Inflammatory macrophage treated with lipopolysaccharide for 4 hours (primary cell): ENCODE measurements around the gene PRR5.
"Not testable (repeated sequence)": the region's sequence is repeated elsewhere in the genome, so short reads cannot be mapped to it uniquely, and the experiment has no call there.

Experiments used
- DNase-seq: peaks from one replicate; pipeline ENCODE4 v3.0.0-alpha.2; 2020

The PRR5 gene, protein sequence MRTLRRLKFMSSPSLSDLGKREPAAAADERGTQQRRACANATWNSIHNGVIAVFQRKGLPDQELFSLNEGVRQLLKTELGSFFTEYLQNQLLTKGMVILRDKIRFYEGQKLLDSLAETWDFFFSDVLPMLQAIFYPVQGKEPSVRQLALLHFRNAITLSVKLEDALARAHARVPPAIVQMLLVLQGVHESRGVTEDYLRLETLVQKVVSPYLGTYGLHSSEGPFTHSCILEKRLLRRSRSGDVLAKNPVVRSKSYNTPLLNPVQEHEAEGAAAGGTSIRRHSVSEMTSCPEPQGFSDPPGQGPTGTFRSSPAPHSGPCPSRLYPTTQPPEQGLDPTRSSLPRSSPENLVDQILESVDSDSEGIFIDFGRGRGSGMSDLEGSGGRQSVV

DNA sequence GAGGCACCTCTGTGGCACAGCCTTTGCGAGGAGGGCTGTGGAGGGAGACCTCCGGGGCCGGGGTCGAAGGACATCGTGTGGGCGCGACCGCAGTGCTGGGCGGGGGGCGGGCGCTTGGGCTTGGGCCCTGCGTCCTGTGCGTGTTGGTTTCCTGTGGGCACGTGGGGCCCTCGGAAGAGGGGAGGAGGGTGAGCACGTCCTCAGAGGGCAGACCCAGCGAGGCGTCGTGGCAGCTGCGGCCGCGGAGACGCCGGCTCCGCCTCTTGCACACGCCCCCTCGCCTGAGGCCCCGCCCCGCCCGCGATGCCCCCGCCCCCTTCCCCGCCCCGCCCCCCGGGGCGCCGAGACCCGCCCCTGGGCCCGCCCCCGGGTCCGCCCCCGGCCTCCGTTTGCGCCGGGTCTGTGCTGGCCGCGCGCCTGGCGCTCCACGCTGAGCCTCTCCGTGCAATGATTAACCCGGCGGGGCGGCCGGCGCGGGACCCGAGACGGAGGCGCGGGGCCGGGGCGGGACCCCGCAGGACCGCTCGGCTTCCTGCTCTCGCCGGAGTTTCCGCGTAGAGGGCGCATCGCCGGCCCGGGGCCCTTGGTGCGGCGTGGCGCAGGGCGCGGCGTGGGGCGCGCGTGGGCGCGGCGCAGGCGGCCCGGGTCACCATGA lies at the start of gene PRR5:
Gene PRR5 (plus strand): TSS at position 381 of the 655 bp plus-strand sequence. CDS start 271 bp downstream, at position 652.
- DNase-seq, result peak; percentile 72

DNA sequence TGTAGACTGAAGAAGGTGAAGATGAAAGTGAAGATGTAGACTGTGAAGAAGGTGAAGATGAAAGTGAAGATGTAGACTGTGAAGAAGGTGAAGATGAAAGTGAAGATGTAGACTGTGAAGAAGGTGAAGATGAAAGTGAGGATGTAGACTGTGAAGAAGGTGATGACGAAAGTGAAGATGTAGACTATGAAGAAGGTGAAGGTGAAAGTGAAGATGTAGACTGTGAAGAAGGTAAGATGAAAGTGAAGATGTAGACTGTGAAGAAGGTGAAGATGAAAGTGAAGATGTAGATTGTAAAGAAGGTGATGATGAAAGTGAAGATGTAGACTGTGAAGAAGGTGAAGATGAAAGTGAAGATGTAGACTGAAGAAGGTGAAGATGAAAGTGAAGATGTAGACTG lies 49.1 kb upstream of the PRR5 start:
- DNase-seq, result not testable (repeated sequence)

DNA sequence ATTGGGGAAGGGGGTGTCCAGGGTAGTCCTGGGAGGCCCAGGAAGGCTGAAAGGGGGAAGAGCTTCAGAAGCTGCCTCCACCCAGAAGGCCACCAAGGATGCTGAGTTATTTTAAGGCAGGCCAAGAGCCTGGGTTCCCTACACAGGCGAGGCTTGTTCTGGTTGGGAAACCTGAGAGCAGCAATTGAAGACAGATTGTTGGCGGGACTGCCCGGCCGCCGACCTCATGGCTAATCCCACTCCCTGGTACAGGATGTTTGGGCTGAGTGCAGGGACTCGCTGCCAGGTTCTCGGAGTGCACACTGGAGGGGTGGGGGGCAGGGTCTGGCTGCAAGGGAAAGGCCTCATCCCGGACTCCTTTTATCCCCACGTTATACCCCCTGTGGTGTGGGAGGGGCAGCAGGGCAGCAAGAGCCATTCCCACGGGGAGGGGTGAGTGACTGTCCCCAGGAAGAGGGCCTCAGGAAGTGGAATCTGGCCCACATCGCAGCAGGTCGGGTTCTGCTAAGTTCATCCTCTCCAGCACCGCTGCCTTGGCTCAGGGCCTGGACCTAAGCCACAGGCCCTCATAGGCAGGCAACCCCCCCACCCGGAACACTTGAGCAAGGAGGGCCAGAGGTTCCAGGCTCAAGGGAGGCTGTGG lies 43.6 kb upstream of the PRR5 start:
- DNase-seq, result no peak

DNA sequence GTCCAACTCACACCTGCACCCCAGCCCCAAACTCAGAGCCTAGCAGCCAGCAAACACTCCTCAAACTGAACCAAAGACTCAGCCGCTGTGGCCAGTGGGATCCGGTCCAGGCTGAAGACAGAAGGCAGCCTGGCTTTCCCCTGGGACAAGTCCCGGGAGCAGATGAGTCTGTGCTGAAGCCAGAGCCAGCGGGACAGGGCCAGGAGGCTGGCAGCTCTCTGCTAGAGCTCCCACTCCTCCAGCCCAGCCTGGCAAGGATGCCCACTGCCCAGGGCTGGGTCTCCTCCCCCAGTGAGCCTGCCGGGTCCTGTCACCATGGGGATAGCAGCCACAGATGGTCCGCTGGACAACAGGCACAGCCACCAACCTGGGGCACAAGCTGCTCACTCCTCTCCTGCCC lies 42.9 kb upstream of the PRR5 start:
- no peak for DNase-seq

DNA sequence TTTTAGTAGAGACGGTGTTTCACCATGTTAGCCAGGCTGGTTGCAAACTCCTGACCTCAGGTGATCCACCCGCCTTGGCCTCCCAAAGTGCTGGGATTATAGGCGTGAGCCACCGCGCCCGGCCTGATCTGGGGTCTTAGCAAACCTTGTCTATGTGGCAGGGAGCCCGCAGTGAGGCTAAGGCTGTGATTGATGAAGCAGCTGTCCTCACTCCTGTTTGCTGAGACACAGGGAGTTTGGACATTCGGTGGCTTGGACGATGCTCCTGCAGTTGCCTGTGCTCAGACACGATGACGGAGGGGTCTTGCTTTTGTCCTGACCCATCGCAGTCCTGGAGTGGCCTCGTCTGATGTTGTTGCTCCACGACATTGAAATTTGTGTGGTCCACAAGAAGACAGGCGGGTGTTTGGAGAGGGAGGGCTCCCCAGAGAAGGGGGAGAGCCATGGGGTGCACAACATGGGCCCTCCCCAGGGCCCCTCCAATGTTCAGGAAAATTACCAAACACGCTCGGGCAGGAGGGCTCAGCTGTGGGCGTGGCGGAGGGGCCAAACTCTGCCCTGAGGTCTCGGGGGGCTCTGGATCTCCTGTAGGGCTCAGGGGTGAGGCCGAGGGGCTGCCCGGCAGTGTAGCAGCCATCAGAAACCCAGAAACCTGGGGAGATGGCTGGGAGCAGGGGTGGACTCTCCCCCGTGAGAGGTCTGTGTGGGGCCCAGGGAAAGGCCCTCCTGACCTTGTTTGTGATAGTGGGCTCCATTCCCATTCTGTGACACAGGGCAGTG lies 41.8 kb upstream of the PRR5 start:
- no peak for DNase-seq

DNA sequence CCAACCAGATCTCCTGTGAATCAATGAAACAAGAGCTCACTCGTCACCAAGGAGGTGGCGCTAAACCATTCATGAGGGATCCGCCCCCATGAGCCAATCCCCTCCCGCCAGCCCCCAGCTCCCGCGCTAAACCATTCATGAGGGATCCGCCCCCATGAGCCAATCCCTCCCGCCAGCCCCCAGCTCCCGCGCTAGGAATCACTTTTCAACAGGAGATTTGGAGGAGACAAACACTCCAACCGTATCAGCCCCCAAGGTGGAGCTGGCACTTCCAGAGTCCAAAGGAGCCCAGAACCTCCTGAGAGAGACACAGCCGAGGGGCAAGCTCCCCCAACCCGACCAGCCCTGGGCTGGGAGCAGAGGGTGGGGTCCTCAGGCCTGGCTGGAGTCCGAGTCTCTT lies 40.9 kb upstream of the PRR5 start:
- DNase-seq, result no peak

DNA sequence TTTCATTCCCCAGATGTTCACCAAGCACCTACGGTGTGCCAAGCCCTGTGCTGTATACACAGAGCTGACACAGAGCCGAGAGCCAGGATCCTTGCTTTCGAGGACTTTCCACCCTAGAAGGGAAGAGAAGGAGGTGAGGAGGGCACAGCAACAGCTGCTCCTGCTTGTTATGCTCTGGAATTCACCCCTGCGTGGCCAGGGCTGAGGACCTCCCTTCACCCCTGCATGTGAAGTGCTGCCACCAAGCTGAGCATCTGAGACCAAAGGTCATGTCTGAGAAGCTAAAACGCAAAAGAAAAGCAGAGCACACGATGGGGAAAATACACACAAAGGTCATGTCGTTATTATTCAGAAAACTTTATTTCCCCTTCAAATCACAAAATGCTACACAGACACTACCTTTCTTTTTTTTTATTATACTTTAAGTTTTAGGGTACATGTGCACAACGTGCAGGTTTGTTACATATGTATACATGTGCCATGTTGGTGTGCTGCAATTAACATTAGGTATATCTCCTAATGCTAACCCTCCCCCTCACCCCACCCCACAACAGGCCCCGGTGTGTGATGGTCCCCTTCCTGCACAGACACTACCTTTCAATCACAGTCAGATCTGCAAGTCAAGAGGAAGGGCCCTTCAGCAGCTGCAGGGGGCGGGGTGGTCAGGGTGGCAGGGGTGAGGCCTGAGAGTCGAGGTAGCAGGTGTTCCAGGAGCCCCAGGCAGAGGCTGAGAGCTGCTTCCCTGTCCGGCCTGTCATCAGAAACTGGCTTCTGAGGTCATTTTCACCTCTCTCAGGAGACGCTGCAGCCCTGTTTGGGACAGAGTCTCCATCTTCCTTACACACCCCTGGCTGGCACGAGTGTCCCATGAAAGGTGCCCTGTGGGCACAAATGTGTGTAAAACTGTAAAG lies 40.1 kb upstream of the PRR5 start:
- no peak for DNase-seq

DNA sequence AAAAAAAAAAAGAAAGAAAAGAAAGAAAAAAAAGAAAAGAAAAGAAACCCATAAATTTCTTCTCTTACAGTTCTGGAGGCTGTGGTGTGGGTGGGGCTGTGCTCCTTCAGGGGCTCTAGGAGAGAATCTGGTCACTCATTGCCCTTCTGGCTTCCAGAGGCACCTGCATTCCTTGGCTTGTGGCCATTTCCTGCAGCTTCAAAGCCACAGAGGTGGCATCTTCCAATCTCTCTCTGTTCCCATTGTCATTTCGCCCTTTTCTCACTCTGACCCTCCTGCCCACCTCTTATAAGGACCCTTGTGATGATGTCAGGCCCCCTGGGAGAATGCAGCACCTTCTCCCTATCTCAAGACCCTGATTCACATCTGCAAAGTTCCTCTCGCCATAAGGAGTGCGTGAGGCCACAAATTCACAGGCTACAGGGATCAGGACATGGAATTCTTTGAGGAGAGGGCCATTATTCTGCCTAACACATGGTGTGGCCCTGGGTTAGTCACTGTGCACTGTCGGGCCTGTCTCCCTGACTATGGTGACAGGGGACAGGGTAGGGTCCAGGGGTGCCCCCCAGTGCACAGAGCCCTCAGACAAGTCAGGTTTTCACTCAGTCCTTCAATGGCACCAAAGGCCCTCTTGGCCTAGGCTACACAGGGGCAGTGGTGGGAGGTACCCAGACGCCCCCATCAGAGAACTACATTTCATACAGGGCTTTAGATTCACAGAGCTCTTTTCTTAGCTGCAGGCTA lies 38.6 kb upstream of the PRR5 start:
- no peak for DNase-seq

DNA sequence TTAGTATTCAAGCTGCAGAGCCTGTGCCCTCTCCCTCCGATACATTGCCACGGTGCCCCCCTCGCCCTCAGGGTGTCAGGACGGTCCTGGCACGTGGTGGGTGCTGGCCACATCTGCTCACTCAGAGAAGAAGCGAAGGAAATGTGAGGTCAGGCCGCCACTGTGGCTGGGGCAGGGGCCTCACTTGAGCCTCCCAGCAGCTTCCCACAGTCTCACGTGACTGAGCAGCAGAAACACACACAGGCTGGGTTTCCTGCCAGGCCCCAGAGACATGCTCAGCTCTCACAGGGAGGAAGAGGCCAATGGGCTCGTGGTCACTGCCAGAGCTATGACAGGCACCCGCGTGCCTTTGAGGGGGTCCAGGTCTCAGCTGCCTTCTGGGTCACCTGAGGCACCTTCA lies 37.9 kb upstream of the PRR5 start:
- peak; percentile 60 for DNase-seq

DNA sequence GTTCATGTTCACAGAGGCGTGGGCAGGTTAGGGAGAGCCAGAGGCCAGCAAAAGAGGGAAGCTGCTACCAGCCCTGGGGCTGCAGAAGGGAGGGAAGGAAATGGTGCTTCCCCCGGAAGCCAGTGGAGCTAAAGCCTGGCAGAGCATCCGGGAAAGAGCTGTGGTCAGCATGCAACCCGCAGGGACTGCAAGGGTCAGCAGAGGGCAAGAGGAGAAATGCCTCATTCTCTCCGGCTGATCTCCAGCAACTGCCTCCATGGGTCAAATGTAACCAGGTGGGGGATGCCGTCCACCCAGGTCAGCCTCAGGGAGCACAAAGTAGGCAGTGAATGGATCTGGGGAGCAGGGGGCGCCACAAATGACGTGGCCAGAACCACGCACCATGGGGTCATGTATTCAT lies 36.9 kb upstream of the PRR5 start:
- peak; percentile 90 for DNase-seq

DNA sequence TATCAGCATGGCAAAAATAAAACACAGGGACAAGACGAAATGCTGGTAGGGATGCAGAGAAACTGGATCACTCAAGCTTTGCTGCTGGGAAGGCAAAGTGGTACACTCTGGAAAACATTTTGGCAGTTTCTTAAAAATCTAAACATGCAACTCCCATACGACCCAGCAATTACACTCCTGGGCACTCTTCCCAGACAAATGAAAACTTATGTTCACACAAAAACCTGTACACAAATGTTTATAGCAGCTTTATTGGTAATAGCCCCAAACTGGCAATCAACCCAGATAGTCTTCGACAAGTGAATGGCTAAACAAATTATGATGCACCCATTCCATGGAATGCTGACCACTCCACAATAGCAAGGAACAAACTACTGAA lies 35.8 kb upstream of the PRR5 start:
- no peak for DNase-seq

DNA sequence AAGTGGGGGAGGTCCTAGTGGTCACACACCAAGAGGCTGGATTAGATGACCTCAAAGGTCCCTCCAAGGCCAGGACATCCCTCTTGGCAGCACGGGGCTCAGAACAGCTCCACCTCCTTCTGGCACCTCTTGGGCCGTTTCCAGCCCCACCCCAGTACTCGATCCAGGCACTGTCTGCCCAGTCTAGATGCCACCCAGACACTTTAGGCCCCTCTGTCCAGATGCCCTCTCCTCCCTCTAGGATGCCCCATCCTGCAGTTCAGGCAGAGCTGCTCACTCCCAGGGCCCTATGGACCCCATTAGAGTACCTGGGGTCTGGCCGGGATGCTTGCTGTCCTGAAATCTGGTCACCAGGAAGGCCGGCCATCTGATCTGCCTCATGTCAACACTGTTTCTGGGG lies 34.7 kb upstream of the PRR5 start:
- no peak for DNase-seq

DNA sequence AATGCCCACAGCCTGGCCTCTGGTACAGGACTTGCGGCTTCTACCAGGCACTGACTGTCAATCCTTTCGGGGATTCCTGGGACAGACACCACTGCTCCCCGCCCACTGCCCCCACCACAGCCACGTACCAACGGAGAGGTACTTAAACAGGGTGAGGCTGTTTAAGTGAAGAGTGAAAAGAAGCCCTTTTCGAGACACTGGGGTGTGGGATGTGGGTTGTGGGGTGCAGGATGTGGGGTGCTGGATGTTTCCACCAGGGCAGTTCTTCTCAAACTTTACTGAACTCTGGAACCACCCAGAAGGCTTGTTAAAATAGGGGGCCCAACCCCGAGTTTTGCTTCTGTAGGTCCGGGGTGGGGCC lies 34.2 kb upstream of the PRR5 start:
- DNase-seq, result no peak

DNA sequence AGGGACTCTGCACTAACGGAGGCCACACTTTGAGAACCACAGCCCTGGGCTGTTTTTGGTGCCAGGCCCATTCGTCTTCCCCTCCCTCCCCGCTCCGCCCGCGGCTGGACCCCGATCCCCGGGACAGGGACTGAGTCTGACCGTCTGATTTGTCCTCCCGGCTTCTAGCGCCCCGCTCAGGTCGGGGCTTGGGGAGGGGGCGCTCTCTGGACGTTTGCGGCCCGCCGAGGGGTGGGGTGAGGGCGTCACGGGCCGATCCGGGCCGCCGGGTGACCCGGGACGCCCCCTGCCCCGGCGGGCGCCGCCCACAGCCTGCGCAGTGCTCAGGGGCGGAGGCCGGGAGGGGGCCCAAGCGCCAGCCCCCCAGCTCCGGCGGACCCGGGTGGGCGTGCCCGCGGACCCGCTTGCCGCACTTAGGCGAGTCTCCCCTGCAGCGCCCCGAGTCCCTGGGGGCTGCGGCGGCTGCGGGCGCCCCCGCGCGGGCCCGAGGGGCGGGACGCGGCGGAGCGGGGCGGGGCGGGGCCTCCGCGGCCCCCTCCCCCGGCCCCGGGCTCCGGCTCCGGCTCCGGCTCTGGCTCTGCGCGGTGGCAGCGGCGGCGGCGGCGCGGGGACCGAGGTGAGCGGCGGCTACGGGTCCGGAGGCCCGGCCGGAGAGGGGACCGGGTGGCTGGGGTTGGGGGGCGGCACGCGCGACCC lies 33.7 kb upstream of the PRR5 start:
- no peak for DNase-seq

DNA sequence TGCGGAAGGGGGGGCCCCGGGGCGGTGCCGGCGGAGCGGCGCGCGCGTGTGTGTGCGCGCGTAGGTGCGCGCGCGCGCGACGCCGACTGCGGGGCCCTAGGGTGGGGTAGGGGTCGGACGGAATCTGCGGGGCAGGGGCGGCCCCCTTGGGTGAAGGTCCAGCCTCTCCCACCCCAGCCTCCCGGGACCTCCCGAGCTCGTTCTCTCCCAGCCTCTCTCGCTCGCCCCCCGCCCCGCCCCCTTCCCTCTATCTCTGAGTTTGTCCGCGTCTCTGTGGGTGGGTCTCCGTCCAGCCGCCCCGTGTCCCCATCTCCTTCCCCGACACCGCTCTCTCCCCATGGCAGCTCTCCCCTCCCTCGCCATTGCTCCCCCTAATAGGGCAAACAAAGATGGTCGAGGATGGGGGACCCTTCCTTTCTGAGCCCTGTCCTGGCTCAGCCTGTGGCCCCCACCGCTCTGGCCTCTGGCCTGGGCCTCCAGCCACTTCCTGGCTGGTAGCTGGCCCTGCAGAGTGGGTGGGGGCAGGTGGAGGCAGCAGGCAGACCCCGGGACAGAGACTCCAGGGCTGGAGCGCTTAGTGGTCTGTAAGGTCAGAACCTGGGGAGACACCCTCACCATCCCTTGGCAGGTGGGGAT lies 33.0 kb upstream of the PRR5 start:
- DNase-seq, result no peak

DNA sequence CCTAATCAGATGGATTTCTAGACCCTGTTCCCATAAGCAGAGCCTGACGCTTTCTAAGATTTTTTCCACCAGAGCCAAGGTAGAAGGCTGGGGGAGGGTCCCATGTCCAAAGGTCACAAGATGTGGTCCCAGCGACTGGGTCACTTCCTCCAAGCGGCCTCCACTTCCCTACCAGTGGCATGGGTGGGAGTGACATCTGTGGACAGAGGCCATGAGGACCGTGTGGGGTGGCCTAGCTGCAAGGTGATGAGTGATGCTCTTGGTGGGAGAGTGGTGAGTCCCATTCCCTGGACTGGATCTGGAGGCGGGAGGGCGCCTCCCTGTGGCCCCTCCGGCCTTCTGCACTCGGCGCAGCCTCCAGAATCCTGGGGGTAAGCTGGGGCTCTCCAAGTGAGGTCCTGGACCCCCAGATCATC lies 32.4 kb upstream of the PRR5 start:
- peak; percentile 68 for DNase-seq

DNA sequence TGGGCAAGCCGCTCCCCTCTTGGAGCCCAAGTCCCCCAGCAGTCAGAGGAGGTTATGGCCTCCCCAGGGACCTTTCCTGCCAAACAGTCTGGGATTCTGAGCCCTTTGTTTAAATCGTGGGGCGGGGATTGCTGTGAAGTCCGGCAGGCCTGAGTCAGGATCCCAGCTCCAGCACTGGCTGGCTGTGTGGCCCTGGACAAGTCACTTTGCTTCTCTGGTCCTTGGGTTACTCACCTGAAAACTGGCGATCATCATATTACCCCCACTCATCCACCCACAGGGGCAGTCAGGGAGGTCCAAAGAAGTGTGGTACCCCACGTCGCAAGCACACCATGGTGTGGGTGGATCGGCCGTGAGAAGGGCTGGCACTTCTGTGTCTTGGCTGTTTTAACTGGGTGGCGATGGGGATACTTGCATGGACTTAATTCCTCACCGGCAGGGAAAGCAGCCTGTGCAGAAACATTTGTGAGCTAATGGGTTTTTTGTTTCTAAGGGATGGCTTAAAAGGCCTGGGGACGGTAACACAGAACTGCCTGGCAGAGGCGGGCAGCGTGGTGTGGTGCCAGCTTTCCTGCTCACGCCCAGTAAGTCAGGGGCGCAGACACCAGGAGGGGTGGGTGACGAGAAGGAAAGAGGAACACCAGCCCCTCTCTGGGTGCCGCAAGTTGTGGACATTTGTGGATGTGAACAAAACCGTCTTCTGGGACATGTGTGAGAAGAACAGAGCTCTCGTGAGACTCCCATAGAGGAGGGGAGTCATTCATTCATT lies 31.6 kb upstream of the PRR5 start:
- DNase-seq, result no peak

DNA sequence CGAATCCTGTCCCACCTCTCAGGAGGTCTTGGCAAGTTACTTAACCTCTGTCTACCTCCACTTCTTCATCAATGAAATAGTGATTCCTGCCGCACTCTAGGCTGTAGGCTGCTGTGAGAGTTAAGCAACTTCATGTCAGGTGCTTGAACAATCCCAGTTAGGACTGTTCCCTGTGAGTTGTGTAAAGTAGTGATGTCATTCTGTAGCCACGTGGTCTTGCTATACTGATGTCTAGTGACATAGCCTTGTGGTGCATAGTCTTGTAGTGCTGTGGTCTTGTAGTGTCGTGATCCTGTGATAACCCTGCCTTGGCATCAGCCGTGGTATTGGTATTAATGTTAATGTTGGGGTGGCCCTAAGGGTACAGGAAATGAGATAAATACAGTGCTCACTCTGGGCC lies 30.3 kb upstream of the PRR5 start:
- DNase-seq, result peak; percentile 95

DNA sequence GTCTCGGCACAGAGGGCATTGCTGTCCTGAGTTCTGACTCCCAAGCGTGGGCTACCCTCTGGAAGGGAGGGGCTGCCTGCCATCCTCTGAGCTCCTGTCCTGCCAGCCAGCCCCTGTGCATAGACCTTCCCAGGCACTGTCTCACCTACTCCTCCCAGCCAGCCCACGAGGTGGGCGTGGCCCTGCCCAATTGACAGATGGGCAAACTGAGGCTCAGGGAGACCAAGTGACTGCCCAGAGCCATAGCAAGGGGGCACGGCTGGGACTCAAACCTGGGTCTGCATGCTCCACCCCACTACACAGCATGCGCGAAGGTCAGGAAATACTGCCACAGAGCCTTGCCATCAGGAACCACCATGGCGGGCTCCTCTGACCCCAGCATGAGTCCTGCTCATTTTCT lies 29.4 kb upstream of the PRR5 start:
- no peak for DNase-seq

DNA sequence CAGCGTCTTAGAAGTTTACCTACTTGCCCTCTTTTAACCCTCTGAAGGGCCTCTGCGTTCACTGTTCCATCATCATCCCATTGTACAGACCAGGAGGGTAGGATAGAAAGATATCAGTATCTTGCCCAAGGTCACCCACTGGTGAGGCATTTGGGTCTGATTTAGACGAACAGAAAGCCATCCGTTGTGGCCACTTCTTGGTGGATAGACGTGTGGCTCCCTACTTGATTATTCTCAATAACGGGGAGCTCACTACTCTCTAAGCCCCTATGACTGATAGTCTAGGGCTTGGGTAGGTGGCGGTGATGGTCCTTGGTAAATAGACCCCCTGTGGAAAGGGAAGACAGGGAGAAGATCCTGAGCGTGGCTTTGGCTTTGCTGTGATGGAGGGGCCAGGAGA lies 28.6 kb upstream of the PRR5 start:
- DNase-seq, result no peak
